Stimulated activated naive CD8-positive, alpha-beta T cell treated with anti-CD3 and anti-CD28 coated beads, Interleukin-15, amount 100 ng/mL, for 72 hours (primary cell): ENCODE data around the gene DBNL.

Source experiments
- ATAC-seq: fragments of 150-1000 bp; cut with Tn5 transposase; 2 replicates; pipeline ENCODE4 v1.10.0; 2021; ENCODE audit warnings: mild to moderate bottlenecking, moderate library complexity
- DNase-seq, 2 donors: peaks; one replicate each; pipeline ENCODE4 v3.0.0; 2021 to 2022
- H3K27ac Mint-ChIP-seq, 2 donors: one replicate each; pipeline ENCODE4 v1.8.0; 2022; ENCODE audit warnings: mild to moderate bottlenecking in 2 of 2, mixed read lengths in 2 of 2, moderate library complexity in 2 of 2
- H3K27me3 Mint-ChIP-seq: one replicate; pipeline ENCODE4 v1.8.0; 2022; ENCODE audit warnings: mixed read lengths
- H3K4me1 Mint-ChIP-seq: one replicate; pipeline ENCODE4 v1.8.0; 2022; ENCODE audit warnings: mild to moderate bottlenecking, mixed read lengths
- H3K4me3 Mint-ChIP-seq, 2 donors: one replicate each; pipeline ENCODE4 v1.8.0; 2022; ENCODE audit warnings: mild to moderate bottlenecking in 2 of 2, mixed read lengths in 2 of 2, moderate library complexity in 1 of 2
- H3K9me3 Mint-ChIP-seq, 2 donors: one replicate each; pipeline ENCODE4 v1.8.0; 2022; ENCODE audit warnings: mixed read lengths in 2 of 2

The DBNL gene

DNA sequence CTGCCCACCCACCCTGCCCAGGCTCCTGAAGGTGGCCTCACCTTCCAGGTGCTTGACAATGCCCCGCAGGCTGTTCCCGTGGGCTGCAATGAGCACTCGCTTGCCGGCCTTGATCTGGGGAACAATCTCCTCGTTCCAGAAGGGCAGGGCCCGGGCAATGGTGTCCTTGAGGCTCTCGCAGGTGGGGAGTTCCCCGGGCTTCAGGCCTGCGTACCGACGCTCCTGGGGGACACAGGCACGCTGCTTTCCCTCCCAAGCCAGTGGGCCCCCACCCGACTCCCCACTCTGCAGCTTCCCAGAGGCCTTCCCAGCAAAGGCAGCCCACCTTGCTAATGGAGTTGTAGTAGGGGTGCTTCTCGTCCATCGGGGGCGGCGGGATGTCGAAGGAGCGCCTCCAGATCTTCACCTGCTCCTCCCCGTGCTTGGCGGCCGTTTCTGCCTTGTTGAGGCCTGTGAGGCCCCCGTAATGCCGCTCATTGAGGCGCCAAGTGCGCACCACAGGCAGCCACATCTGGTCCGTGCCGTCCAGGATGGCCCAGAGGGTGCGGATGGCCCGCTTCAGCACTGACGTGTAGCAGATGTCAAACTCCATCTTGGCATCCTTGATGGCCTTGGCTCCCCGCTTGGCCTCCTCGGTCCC lies 20.4 kb downstream of the DBNL start:
- H3K27ac Mint-ChIP-seq = peak overlapping the region in 1 of 2 donors; percentile 55

DNA sequence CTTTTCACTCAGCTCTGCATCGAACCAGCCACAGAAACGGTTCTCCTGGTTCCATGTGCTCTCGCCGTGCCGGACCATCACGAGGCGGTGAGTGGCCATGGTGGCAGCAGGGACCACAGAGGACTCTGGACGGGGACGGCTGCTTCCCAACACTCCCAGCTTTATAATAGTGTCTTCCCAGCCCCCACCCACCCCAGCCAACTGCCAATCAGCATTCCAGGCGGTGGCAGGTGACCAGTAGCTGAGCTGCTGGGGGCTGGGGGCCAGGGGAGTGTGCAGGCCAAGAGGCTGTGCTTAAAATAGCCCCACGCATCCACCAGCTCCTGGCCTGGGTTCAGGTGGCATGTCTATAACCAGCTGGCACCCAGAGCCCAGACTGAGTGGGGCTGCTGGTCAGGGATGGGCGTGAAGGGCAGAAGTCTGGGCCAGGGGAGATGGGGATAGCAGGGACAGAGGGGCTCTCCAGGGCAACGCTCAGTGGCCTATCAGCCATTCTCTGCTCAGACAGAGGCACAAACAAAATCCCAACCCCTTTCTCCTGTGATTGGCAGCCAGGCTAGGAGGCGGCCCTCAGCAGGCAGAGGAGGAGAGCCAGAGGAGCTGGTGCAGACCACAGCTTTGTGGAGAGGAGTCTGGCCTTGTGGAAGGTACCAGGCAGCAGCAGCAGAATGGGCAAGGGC lies 21.1 kb downstream of the DBNL start, which contains the start of gene PGAM2:
Gene PGAM2, minus strand, starts transcription at position 137 of the 680 bp plus-strand sequence. Its CDS starts 38 bp downstream, at position 99.
- H3K27ac Mint-ChIP-seq = peak within 1 kb of the TSS; percentile 19 to 80
- DNase-seq (no peak), ATAC-seq (peak; percentile 41)
- H3K9me3 Mint-ChIP-seq = no peaks in the 10 kb centered on the region
- peaks cover 39% of the 10 kb centered on the region for H3K4me1 Mint-ChIP-seq
- H3K27me3 Mint-ChIP-seq = no peaks in the 10 kb centered on the region
- peak within 1 kb of the TSS in 1 of 2 donors; percentile 33 for H3K4me3 Mint-ChIP-seq

More for the DNA sequence above, 20.4 kb downstream of the DBNL start:
- H3K9me3 Mint-ChIP-seq = no peaks in the 10 kb centered on the region
- ATAC-seq (peak; percentile 5), DNase-seq (no peak)
- peaks cover 39% of the 10 kb centered on the region for H3K4me1 Mint-ChIP-seq
- H3K4me3 Mint-ChIP-seq = peak overlapping the region in 1 of 2 donors; percentile 3
- H3K27me3 Mint-ChIP-seq = no peaks in the 10 kb centered on the region

DNA sequence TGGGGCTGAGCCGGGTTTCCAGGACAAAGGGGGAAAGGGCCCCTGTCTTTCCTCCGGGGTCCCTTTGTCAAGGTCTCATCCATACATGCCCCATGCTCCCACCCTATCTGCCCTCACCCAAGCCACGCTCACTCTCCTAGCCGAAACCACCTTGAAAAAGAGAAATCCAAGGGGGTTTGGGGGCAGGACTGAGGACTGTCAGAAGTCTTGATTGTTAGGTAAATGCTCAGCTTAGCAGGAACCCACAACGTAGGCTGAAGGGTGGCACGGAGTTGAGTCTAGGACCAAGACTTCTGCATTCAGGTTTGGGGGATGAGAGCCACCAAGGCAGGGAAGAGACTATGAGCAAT lies 21.6 kb downstream of the DBNL start:
- H3K4me1 Mint-ChIP-seq = peaks cover 39% of the 10 kb centered on the region
- no peak overlapping the region for H3K4me3 Mint-ChIP-seq
- no peaks in the 10 kb centered on the region for H3K9me3 Mint-ChIP-seq
- no peak for DNase-seq
- peak overlapping the region; percentile 19 to 80 for H3K27ac Mint-ChIP-seq
- peak; percentile 4 for ATAC-seq
- H3K27me3 Mint-ChIP-seq = no peaks in the 10 kb centered on the region

DNA sequence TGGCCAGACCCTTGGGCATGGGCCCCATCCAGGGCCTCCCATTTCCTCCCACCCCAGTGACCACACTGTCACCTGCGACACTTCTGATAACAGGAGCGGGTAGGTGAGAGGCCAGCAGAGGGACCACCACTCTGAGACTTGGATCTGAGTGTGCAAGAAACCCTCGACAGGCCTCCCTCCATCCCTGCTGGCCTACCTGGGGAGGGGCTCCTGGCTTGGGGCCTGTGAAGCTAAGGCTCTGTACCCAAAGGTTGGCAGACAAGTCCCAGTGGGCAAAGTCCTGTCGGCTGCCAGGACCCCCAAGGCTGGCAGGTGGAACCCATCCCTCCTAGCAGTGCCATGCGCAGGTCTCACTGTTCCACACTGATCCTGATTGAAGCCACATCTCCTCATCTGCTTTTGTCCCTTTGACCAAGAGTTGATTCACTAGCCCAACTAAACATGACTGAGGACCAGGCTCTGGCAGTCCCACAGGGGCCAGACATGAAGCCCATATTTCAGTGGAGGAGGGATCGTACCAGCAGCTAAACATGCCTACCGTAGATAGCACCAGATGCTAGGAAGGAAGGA lies 22.1 kb downstream of the DBNL start:
- no peaks in the 10 kb centered on the region for H3K9me3 Mint-ChIP-seq
- peaks cover 39% of the 10 kb centered on the region for H3K4me1 Mint-ChIP-seq
- DNase-seq = no peak
- ATAC-seq = peak; percentile 13
- H3K4me3 Mint-ChIP-seq = no peak overlapping the region
- peak overlapping the region in 1 of 2 donors; percentile 59 for H3K27ac Mint-ChIP-seq
- no peaks in the 10 kb centered on the region for H3K27me3 Mint-ChIP-seq

DNA sequence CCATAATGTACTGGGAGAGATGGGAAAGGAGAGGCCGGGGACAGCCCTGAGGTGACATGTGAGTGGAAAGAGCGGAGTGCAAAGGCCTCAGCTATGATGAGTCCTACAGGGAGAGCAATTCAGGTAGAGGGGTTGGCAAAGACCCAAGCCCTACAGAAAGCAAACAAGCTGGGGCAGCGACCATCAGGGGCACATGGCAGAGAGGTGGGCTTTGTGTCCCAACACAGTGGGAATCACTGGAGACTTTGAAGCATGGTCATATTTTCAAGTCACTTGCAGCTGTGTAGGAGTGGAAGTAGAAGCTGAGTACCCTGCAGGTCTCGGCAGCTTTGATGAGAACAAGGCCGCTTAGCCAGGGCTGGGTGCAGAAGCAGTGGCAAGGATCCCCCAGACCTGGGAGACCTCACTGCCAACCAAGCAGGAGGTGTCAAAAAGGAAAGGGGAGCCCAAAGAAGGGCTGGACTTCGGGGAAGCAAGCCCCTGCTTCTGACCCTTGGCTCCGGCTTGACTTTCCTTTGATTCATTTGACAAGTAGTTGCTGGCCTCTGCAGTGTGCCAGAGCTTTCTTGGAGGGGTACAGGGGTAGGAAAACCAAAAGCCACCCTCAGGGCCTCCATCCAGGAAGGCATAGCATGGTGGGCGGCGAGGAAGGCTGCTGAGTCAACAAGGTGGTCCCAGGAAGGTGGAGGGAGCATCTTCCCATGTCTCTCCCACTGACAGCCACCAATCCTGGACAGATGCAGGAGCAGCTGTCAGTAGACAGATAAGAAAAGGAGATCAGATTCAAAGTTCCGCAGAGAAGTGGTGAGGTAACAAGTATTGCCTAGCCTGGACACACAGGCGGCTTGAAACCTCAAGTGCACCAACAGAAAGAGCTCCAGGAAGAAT lies 22.8 kb downstream of the DBNL start:
- no peaks in the 10 kb centered on the region for H3K27me3 Mint-ChIP-seq
- peaks cover 45% of the 10 kb centered on the region for H3K4me1 Mint-ChIP-seq
- no peaks in the 10 kb centered on the region for H3K9me3 Mint-ChIP-seq
- ATAC-seq (peak; percentile 10), DNase-seq (no peak)
- peak overlapping the region in 1 of 2 donors; percentile 59 for H3K27ac Mint-ChIP-seq
- no peak overlapping the region for H3K4me3 Mint-ChIP-seq

DNA sequence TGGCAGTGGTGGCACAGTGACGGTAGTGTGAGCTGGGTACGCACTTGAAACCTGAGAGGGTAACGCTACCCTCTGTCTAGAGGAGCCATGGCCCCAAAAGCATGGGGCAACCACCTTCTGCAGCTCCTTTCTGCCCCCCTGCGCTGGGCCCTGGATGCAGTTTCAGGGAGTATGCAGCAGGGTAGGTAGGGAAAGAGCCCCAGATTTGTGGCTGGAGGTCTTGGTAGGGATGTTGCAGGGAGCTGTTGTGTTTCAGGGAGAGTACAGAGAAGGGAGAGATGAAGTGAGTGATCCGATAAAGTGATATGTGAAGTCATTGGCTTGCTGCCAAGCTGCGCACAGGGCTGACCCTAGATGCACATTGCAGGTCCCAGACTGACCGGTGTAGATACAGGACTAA lies 23.6 kb downstream of the DBNL start:
- Mint-ChIP-seq H3K4me1 (peaks cover 53% of the 10 kb centered on the region), H3K27ac (peak overlapping the region in 1 of 2 donors; percentile 64), H3K4me3 (no peak overlapping the region), H3K27me3 (no peaks in the 10 kb centered on the region), H3K9me3 (no peaks in the 10 kb centered on the region)
- ATAC-seq (no peak), DNase-seq (no peak)

DNA sequence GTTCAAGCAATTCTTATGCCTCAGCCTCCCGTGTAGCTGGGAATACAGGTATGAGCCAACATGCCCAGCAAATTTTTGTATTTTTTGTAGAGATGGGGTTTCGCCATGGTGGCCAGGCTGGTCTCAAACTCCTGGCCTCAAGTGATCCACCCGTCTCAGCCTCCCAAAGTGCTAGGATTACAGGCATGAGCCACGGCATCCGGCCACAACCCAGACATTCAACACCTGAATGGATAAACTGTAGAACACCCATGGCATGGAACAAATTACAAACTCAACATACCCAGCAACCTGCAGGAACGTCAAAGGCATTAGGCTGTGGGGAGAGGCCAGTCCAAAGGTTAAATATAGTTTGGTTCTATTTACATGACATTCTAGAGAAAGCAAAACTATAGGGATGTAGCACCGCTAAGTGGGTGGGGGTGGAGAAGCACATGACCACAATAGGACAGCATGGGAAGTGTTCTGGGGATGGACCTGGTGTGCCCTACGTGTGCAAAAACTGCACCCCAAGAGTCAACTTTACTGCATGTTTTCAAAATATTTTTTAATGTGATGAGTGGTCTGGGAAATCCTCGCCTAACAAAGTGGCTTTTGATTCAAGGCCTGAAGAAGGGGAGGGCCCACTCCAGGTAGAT lies 27.3 kb downstream of the DBNL start:
- ATAC-seq = no peak

DNA sequence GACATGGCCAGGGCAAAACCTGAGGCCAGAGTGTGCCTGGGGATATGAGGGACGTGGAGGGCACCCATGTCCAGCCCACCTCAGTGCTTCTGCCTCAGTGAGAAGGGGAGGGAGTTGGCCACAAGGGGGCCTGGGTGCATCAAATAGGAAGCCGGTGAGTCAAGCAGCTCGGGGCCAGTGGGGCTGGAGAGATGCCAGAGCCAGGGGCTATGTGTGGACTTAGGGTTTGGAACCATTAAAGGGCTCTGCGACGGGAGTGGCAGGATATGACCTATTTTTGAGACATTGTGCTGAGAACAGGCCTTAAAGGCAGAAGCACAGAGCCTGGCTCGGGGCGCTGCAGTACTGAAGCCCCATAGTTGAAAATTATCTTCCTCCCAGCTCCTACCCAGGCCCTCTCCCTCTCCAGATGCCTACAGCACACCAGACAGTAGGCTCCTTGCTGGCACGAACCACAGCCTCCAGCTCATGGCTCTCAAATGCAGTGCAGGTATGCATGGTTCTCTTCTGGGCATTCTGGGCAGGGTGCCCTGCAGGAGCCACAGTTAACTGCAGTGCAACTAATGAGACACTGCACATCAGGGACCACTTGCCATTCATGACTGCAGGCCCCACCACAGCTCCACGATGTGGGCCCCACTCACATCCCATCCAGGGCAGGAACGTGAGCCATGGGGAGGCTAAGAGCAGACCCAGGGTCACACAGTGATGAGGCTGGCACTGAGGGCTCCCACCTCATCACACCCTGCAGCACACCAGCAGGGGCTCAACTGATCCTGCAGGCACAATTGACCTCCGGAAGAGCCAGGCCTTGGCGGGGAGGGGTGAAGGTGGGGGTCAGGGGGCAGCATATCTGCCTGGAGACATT lies 28.1 kb downstream of the DBNL start:
- Mint-ChIP-seq H3K27me3 (no peaks in the 10 kb centered on the region), H3K9me3 (no peaks in the 10 kb centered on the region), H3K27ac (peak overlapping the region; percentile 13 to 92), H3K4me3 (no peak overlapping the region), H3K4me1 (peaks cover 69% of the 10 kb centered on the region)
- ATAC-seq = peak; percentile 53
- DNase-seq = peak in 1 of 2 donors; percentile 46

More for the DNA sequence above, 27.3 kb downstream of the DBNL start:
- H3K4me1 Mint-ChIP-seq = peaks cover 66% of the 10 kb centered on the region
- DNase-seq = no peak
- no peak overlapping the region for H3K4me3 Mint-ChIP-seq
- no peaks in the 10 kb centered on the region for H3K27me3 Mint-ChIP-seq
- no peaks in the 10 kb centered on the region for H3K9me3 Mint-ChIP-seq
- peak overlapping the region in 1 of 2 donors; percentile 20 for H3K27ac Mint-ChIP-seq

DNA sequence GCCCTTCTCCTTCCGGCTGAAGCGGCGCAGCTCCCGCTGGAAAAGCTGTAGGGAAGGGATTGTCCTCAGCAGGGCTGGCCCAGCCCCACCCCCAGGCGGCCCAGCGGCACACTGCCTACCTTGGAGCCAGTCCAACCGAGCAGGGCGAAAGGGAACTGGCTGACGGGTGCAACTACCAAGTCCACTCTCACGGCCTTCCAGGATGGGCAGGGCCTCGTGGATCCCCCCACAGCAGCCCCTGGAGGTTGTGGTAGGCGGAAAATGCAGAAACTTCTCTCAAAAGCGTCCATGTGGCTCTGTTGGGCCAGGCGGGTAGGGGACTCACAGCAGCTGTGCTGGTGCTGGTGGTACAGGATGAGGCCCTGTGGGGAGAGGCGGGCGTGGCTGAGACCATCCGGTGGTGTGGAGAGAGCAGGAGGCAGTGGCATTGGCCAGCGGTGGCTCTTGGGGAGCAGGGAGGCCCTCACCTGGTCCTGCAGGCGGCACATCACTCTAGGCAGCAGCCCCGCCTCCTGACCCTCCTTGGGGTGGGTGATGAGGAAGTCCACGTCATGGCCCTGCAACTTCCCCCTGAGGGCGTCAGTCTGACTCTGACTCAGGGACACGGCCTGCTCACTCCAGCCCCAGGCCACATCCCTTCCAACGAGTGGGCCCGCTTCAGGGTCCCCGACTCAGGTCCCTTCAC lies 29.3 kb downstream of the DBNL start:
- ATAC-seq = peak; percentile 87
- Mint-ChIP-seq H3K4me1 (peaks cover 69% of the 10 kb centered on the region), H3K4me3 (peak overlapping the region in 1 of 2 donors; percentile 66), H3K9me3 (no peaks in the 10 kb centered on the region), H3K27ac (peak overlapping the region; percentile 2 to 93), H3K27me3 (no peaks in the 10 kb centered on the region)
- DNase-seq = peak; percentile 61 to 63

DNA sequence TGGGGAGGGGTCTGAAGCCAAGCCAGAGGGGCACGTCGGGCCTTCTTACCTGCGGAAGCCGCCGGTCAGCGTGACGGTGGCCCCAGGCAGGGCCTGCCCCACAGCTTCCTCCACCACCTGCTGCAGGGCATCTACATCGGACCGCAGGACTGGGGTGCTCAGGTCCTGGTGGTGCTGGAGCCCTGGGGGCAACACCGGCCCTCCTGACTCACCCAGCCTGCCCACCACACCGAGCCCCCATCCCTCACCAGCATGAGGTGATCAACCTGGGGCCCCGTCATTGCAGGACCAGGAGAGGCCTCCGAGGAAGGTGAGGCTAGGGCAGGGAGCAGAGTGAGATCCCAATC lies 29.8 kb downstream of the DBNL start:
- peaks cover 73% of the 10 kb centered on the region for H3K4me1 Mint-ChIP-seq
- H3K27ac Mint-ChIP-seq = peak overlapping the region; percentile 2 to 93
- no peaks in the 10 kb centered on the region for H3K27me3 Mint-ChIP-seq
- ATAC-seq (peak; percentile 11), DNase-seq (no peak)
- H3K9me3 Mint-ChIP-seq = no peaks in the 10 kb centered on the region
- H3K4me3 Mint-ChIP-seq = peak overlapping the region in 1 of 2 donors; percentile 66

DNA sequence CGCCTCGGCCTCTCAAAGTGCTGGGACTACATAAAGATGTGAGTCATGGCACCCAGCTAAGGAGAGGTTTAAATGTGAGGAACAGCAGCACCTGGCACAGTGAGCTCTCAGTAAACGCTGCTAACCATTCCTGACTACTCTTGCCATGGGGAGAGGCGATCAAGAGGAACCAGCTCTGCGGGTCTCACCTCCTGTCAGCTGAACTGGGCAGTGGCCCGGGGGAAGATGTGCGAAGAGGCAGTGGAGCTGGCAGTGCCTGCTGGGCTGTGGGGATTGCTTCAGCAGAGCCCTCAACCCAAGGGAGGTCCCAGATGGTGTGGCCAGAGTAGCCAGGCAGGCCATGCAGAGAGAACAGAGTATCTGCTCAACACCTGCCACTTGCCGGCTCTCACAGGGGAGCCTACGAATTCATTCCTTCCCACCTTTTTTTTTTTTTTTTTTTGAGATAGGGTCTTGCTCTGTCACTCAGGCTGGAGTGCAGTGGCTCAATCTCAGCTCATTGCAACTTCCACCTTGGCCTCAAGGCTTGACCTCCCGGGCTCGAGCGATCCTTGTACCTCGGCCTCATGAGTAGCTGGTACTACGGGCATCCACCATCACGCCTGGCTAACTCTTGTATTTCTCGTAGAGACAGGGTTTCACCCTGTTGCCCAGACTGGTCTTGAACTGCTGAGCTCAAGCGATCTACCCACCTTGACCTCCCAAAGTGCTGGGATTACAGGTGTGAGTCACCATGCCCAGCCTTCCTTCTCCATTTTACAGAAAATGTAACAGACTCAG lies 31.0 kb downstream of the DBNL start:
- Mint-ChIP-seq H3K9me3 (no peaks in the 10 kb centered on the region), H3K4me1 (peaks cover 85% of the 10 kb centered on the region), H3K27ac (peak overlapping the region; percentile 5 to 27), H3K4me3 (no peak overlapping the region), H3K27me3 (no peaks in the 10 kb centered on the region)
- ATAC-seq (no peak), DNase-seq (no peak)

DNA sequence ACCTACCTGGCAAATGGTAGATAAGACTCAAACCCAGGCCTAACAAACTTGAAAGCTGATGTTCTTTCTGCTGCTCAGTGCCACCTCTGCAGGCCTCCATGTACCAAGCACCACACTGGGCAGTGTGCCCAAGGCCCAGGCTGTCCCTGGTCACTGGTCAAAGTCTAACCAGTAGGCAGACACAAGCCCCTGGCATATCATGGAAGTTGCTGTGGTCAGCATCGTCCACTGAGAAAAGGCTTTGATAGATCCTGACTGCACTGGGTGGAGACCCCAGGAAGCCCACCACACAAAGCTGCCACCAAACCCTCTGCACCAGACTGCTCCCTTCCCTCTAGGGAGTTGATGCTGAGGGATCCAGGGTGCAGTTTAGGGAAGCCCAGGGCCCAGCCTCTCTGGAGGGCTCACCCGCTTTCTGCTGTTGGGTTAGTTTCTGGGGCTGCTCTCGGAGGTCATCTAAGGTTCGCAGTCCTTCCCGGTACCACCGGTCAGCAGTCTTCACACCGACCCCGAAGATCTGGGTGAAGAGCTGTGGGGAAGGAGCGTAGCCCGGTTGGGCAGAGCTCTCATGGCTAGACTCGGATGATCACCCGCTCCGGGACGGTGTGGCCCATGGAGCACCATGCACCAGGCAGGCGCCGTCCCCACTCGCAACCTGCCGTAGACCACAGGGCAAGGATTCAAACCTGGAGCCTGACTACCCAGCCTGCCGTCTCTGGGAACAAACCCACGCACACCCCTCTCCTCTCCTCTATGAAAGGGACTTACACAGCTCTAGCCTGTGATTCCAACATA lies 31.8 kb downstream of the DBNL start:
- H3K9me3 Mint-ChIP-seq = no peaks in the 10 kb centered on the region
- H3K27me3 Mint-ChIP-seq = no peaks in the 10 kb centered on the region
- ATAC-seq (no peak), DNase-seq (no peak)
- peaks cover 93% of the 10 kb centered on the region for H3K4me1 Mint-ChIP-seq
- peak overlapping the region in 1 of 2 donors; percentile 50 for H3K27ac Mint-ChIP-seq
- no peak overlapping the region for H3K4me3 Mint-ChIP-seq

DNA sequence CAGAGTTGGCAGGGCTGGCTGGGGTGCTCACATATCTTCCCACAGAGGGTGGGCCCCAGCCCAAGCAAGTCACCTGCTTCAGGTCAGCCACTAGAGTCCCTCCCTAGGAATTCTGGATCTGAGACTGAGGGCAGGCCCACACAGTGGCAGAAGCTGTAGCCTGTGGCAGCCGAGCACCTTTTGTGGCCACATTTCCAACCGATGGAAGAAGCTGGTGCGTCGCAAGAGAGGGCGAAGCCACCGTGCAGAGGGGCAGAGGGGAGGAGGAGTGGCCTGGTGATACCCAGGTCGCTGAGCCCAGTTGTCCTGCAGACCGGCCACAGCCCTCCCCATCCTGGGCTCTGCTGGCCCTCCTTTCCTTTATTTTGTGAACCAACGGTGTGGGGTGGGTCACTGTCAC lies 32.6 kb downstream of the DBNL start:
- no peak overlapping the region for H3K4me3 Mint-ChIP-seq
- no peak for ATAC-seq
- H3K27ac Mint-ChIP-seq = peak overlapping the region; percentile 65 to 96
- no peaks in the 10 kb centered on the region for H3K9me3 Mint-ChIP-seq
- H3K27me3 Mint-ChIP-seq = no peaks in the 10 kb centered on the region
- peaks cover 94% of the 10 kb centered on the region for H3K4me1 Mint-ChIP-seq
- no peak for DNase-seq
